HG03196 (cell line): ENCODE data around the gene CUL7.
A peak's percentile ranks its signal among the peaks of the same experiment; 100 is the strongest.

Experiments used
- ATAC-seq: cut with Tn5 transposase; IDR thresholded peaks from one replicate; pipeline ENCODE4 v1.9.1; 2021; ENCODE audit not compliant: unreplicated experiment

CUL7 gene

GRCh38 chr6:43077981-43078511 is 24.4 kb upstream of the CUL7 start:
- no peak for ATAC-seq

DNA sequence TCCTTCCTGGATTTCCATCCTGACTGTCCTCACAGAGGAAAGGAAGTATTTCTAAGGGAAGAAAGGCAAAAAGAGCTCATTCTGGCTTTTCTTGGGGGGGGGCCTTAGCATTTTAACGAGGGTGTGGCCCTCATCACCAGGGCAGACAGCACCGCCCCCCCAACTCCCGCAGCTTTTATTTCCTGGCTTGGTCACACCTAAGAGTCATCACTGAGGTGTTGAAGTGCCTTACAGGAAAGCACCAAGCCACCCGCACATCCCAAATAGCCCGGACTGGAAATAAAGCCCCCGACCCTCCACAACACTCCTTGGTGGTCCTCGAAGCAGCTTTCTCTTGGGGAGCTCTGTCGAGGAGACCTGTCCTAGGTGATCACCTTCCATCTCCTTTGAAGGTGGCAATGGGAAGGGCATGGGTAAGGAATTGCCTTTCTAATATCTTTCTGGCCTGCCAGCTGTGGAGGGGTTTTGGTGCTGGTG is 23.7 kb upstream of the CUL7 start:
- ATAC-seq = no peak

DNA sequence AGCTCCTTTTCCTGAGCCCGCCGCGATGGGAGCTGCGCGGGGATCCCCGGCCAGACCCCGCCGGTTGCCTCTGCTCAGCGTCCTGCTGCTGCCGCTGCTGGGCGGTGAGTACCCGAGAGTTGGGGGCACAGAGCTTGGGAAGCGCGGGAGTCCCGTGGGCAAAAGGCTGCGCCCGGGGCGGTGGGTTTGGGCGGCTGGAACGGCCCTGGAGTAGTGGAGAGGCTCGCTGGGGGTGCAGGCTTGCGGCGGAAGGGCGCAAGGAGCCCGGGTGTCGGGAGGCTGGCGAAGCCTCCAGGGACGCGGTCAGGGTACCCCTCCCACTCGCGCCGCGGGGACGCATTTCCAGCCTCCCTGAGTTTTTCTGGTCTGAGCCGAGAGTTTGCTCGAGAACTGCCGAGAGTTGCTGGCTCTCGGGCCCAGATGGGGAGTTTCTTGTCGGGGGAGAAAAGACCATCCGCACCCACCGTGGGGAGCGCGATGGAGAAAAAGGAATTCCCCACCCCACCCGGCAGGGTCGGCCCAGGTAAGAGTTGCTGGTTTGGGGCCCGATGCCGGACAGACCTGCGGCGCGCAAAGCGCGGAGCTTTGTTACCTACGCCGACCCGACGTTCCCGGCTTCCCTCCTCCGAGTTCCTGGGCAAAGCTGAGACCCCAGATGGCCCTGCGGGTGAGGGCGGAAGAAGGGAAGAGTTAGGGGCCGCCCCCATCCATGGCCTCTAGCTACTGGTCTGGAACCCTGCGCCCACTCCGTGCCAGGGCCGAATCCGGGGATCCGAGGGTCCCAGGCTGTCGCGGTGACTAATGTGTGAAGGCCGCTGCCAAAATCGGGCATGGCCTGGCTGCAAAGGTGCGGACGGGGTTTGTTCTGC is 23.0 kb upstream of the CUL7 start:
- ATAC-seq = no peak

GRCh38 chr6:43075670-43076463 is 22.2 kb upstream of the CUL7 start, which contains the start of gene PTK7:
Gene PTK7, plus strand, starts transcription at chr6:43076314. Its CDS starts 175 bp downstream, at chr6:43076489.
- no peak for ATAC-seq

DNA sequence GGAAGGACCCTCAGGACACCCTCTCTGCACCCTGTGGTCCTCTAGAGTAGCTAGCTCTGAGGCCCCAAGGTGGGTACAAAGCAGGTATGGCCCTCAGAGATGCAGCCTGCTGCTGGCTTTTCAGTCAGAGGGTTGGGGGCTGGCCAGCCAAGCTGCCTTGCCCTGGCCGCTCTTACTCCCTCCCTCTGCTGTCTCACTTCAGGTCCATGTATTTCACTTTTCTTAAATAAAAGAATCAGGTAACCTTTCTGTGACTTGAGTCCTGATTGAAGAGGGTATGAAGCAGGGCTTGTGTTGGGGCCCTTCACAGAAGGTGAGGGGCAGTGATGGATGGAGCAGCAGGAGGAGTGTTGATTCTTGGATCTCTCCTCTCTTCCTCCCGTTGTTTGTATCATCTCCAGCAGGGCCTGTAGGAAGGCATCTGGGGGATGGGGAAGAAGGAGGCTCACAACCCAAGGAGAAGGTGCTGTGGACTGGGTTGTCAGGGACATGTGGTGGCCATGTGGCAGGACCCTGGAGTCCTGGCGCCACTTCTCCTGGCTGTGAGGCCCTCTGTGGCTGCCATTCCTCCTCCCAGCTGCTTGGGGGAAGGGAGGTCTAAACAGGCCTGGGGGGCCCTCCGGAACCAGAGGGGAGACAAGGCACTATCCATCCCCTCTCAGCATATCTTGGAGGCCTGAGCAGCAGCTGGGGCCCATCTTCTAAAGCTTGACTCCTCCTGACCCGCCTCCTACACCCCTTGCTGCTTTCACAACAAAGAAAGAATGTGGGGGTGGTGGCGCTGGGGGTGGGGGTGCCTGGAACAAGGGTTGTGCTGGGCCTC is 21.4 kb upstream of the CUL7 start:
- ATAC-seq = no peak

DNA sequence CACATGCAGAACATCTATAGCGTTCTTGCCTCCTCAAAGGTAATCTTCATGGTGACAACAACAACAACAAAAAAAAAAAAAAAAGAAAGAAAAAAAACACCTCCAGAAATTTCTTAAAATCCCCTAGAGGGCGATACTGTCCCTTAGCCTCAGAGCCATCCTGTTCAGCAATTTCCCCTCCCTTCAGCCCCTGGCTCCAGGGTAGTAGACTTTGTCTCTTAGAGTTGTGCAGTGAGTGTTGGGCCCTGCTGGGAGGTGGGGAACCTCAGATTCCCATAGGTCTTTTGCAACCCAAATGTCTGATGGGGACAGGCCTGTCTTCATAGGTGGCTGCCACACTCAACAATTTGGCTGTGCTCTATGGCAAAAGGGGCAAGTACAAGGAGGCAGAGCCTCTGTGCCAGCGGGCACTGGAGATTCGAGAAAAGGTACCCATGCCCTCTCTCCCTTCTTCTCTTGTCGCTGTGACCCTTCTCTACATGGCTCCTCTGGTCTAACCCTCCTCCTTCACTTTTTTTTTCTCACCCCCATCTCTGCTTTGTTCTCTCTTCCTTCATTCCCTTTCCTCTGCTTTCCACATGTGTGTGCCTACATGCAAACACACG is 16.5 kb upstream of the CUL7 start:
- no peak for ATAC-seq

GRCh38 chr6:43062818-43063217 is 9.2 kb upstream of the CUL7 start:
- ATAC-seq = no peak

DNA sequence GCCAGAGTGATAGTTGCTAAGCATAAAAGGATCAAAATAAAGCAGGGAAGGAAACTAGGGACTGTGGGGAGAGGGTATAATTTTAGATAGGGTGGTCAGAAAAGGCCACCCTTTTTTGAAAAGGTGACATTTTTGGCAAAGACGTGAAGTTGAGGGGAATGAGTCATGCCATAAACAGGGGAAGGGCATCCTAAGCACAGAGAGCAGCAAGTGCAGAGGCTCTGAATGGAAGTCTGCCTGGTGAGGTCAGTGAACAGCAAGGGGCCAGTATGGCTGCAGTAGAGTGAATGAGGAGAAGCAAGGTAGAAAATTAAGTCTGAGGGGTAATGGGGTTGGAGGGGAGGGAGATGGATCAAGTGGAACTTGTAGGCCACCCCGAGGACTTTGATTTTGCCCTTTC is 8.2 kb upstream of the CUL7 start:
- no peak for ATAC-seq

- no peak for ATAC-seq
Observed at GRCh38 chr6:43060755-43061633, 7.3 kb upstream of the CUL7 start.

DNA sequence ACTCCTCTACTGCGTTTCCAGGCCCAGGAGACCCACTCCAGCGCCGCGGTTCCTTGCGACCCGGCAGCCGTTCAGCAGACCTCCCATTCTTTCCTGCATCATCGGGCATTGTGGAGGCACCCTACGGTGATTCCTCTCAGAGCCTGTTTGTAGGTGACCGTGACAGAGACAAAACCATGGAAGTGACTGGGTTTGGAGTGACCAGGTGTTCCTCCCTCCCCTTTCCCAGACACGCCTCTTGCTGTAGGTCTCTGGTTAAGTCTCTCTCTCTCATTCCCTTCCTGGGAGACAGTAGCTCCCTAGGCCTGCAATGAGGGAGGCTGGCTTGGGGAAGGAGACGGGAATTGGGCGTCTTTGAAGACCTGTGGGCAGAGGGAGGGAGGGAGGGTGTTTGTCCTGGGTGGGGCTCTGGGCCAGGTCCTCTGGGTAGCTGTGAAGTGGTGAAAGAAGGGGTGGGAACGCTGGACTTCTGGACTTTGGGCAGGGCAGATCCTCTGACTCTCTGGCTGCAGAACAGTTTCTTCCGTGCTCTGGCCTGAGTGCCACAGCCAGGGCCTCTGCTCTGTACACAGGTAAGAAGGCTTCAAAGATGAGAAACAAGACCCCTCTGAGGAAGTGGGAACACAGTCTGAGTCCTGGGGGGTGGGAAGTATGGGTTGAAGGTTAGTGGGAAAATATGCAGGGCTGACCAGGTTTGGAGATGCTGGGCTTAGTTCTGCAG is 6.5 kb upstream of the CUL7 start:
- no peak for ATAC-seq

- ATAC-seq = peak; percentile 85
Observed at GRCh38 chr6:43059168-43060033, 5.8 kb upstream of the CUL7 start, which contains the start of the genes KLC4 and MRPL2. Gene KLC4, plus strand, starts transcription at chr6:43059631. Its CDS starts 1,705 bp downstream, at chr6:43061336. Gene MRPL2, minus strand, starts transcription at chr6:43059434. Its CDS starts 53 bp downstream, at chr6:43059381.

- no peak for ATAC-seq
Observed at GRCh38 chr6:43058531-43058930, 4.9 kb upstream of the CUL7 start.

- no peak for ATAC-seq
Observed at GRCh38 chr6:43055966-43056365, 2.3 kb upstream of the CUL7 start.

GRCh38 chr6:43054206-43054943 is 724 bp upstream of the CUL7 start:
- ATAC-seq = no peak

GRCh38 chr6:43052842-43053544 is 658 bp downstream of the CUL7 start:
- ATAC-seq = peak; percentile 22

DNA sequence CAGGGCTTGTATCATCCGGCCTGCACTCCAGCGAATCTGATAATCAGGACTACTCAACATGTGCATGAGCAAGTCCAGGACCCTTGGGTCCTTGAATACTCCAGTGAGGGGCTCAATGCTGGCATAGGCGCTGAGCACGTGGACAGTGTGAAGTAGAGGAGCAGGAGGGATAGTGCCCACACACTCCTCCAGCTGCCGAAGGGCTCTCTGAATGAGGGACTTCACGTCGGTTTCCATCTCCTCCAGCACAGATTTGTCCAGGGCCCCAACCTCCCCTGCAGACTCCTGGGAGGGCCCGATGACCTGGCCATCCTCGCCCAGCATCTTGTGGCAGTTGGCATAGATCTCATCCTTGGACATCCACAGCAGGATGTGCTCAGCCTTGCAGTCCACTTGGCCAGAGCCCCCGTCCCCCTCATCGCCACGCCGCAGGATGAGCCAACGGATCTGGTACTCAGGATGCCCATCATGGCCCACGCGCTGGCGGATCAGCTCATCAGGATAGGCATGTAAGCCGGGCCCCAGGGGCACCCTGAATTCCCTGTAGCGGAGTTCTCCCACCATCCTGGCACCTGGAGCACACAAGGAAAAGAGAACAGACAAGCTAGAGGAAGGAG is 1.3 kb downstream of the CUL7 start:
- ATAC-seq = no peak
